IMR-90 (cell line): ENCODE results near the gene TIAM1.

Experiments
- BHLHE40 ChIP-seq: fragments of 150-350 bp; IDR thresholded peaks from 2 replicates; pipeline ENCODE4 v1.6.1; 2016; ENCODE audit warnings: mild to moderate bottlenecking, low read depth, low read length
- CEBPB ChIP-seq: IDR thresholded peaks from 2 replicates; pipeline ENCODE4 v1.6.1; 2012; ENCODE audit warnings: low read depth, low read length, improper control_type of control experiment
- CTCF ChIP-seq: conservative IDR thresholded peaks from 2 replicates; pipeline ENCODE4 v1.5.1; 2012; ENCODE audit warnings: mild to moderate bottlenecking, low read depth, low read length, improper control_type of control experiment
- ELK1 ChIP-seq: fragments of 150-350 bp; IDR thresholded peaks from 2 replicates; pipeline ENCODE4 v1.6.1; 2016; ENCODE audit warnings: low read depth, mild to moderate bottlenecking, low read length, moderate library complexity, borderline replicate concordance
- FOS ChIP-seq: fragments of 150-350 bp; IDR thresholded peaks from 2 replicates; pipeline ENCODE4 v1.6.1; 2016; ENCODE audit warnings: low read depth, low read length
- MAZ ChIP-seq: IDR thresholded peaks from 2 replicates; pipeline ENCODE4 v1.6.1; 2012; ENCODE audit warnings: low read depth, mild to moderate bottlenecking, low read length, improper control_type of control experiment, moderate library complexity, borderline replicate concordance
- MXI1 ChIP-seq: IDR thresholded peaks from 2 replicates; pipeline ENCODE4 v1.6.1; 2012; ENCODE audit warnings: low read depth, mild to moderate bottlenecking, low read length, moderate library complexity, borderline replicate concordance
- POLR2A ChIP-seq: IDR thresholded peaks from 2 replicates; pipeline ENCODE4 v1.6.1; 2012; ENCODE audit warnings: mild to moderate bottlenecking, low read depth, low read length
- RAD21 ChIP-seq: IDR thresholded peaks from 2 replicates; pipeline ENCODE4 v1.6.1; 2012; ENCODE audit warnings: low read length, improper control_type of control experiment
- RCOR1 ChIP-seq: IDR thresholded peaks from 2 replicates; pipeline ENCODE4 v1.6.1; 2012; ENCODE audit warnings: mild to moderate bottlenecking, low read length, improper control_type of control experiment; ENCODE audit not compliant: insufficient replicate concordance
- RFX5 ChIP-seq: IDR thresholded peaks from 2 replicates; pipeline ENCODE4 v1.8.0; 2012; ENCODE audit warnings: low read depth, mild to moderate bottlenecking, low read length, moderate library complexity
- SMC3 ChIP-seq: fragments of 150-350 bp; IDR thresholded peaks from 2 replicates; pipeline ENCODE4 v1.6.1; 2016; ENCODE audit warnings: low read depth, mild to moderate bottlenecking, antibody characterized with exemption, low read length, moderate library complexity
- USF2 ChIP-seq: fragments of 150-350 bp; IDR thresholded peaks from 2 replicates; pipeline ENCODE4 v1.6.1; 2017; ENCODE audit warnings: mild to moderate bottlenecking, antibody characterized with exemption, low read length, low read depth

- TF ChIP-seq CTCF: no peak
- TF ChIP-seq USF2: no peak
- no peak for TF ChIP-seq POLR2A
- TF ChIP-seq RAD21: no peak
- TF ChIP-seq FOS: no peak
- no peak for TF ChIP-seq RCOR1
- no peak for TF ChIP-seq ELK1
- TF ChIP-seq MAZ: no peak
- TF ChIP-seq MXI1: no peak
- no peak for TF ChIP-seq CEBPB
- no peak for TF ChIP-seq RFX5
- no peak for TF ChIP-seq BHLHE40
- TF ChIP-seq SMC3: no peak
Observed at GRCh38 chr21:31157756-31158155, 186.3 kb downstream of the TIAM1 start.
